Neural cell (in vitro differentiated cells): ENCODE measurements around the gene HERC3. TPM values are rescaled to one million over a fixed set of nuclear protein-coding genes. Genes with fewer than 3 reads are reported as not detected.

ENCODE experiments used
- H2AFZ ChIP-seq: fragments of 200-600, 300-800 bp; sonication (generic), shearing (Covaris generic); 2 replicates; pipeline ENCODE4 v1.6.0; 2014; ENCODE audit warnings: low read depth, mild to moderate bottlenecking, antibody characterized with exemption, low read length, moderate library complexity
- H3F3A ChIP-seq: fragments of 200-600 bp; shearing (Covaris generic); 2 replicates; pipeline ENCODE4 v1.6.1; 2016; ENCODE audit warnings: mild to moderate bottlenecking, moderate library complexity, mixed read lengths, antibody characterized with exemption, low read length; ENCODE audit not compliant: insufficient read depth, poor library complexity, severe bottlenecking
- H3K27ac ChIP-seq: fragments of 200-600, 300-800 bp; sonication (generic), shearing (Covaris generic); 2 replicates; pipeline ENCODE4 v1.5.1; 2014; ENCODE audit warnings: mild to moderate bottlenecking, low read length, moderate library complexity
- H3K27me3 ChIP-seq: fragments of 300-800, 200-600 bp; sonication (generic), shearing (Covaris generic); 2 replicates; pipeline ENCODE4 v1.6.0; 2014; ENCODE audit warnings: mild to moderate bottlenecking, low read depth, low read length, moderate library complexity; ENCODE audit not compliant: insufficient read depth
- H3K36me3 ChIP-seq: fragments of 300-800, 200-600 bp; sonication (generic), shearing (Covaris generic); 2 replicates; pipeline ENCODE4 v1.5.1; 2014; ENCODE audit warnings: mild to moderate bottlenecking, antibody characterized with exemption, low read length, moderate library complexity; ENCODE audit not compliant: insufficient read depth
- H3K4me2 ChIP-seq: fragments of 300-800, 200-600 bp; sonication (generic), shearing (Covaris generic); 2 replicates; pipeline ENCODE4 v1.6.0; 2014; ENCODE audit warnings: mild to moderate bottlenecking, low read length
- H3K4me3 ChIP-seq: fragments of 300-800, 200-600 bp; sonication (generic), shearing (Covaris generic); 2 replicates; pipeline ENCODE4 v1.5.1; 2014; ENCODE audit warnings: mild to moderate bottlenecking, low read length, moderate library complexity
- H3K79me2 ChIP-seq: fragments of 200-600 bp; shearing (Covaris generic); replicated peaks from 2 replicates; pipeline ENCODE4 v1.6.0; 2014; ENCODE audit warnings: mild to moderate bottlenecking, low read length, moderate library complexity; ENCODE audit not compliant: insufficient read depth
- H3K9ac ChIP-seq: fragments of 300-800, 200-600 bp; sonication (generic), shearing (Covaris generic); 2 replicates; pipeline ENCODE4 v1.6.1; 2016; ENCODE audit warnings: mild to moderate bottlenecking, low read length, mixed read lengths
- H3K9me2 ChIP-seq: fragments of 200-600 bp; shearing (Covaris generic); 2 replicates; pipeline ENCODE4 v1.6.1; 2016; ENCODE audit warnings: mild to moderate bottlenecking, low read length, mixed read lengths; ENCODE audit not compliant: insufficient read depth
- H3K9me3 ChIP-seq: fragments of 200-600, 300-800 bp; sonication (generic), shearing (Covaris generic); 2 replicates; pipeline ENCODE4 v1.6.1; 2016; ENCODE audit warnings: mild to moderate bottlenecking, mixed run types, low read length, moderate library complexity, mixed read lengths
- H4K20me1 ChIP-seq: fragments of 200-600 bp; shearing (Covaris generic); 2 replicates; pipeline ENCODE4 v1.6.1; 2016; ENCODE audit warnings: mild to moderate bottlenecking, mixed run types; ENCODE audit not compliant: insufficient read depth
- EP300 ChIP-seq: fragments of 450-650 bp; conservative IDR thresholded peaks from 2 replicates; pipeline ENCODE4 v1.6.1; 2014; ENCODE audit warnings: antibody characterized with exemption, mild to moderate bottlenecking, moderate library complexity; ENCODE audit not compliant: poor library complexity, severe bottlenecking
- EZH2 ChIP-seq: fragments of 200-600, 300-800 bp; shearing (Covaris generic), sonication (generic); IDR thresholded peaks from 2 replicates; pipeline ENCODE4 v1.6.1; 2014; ENCODE audit warnings: antibody characterized with exemption, low read length, borderline replicate concordance, mild to moderate bottlenecking; ENCODE audit not compliant: insufficient read depth, poor library complexity, severe bottlenecking
- MXI1 ChIP-seq: fragments of 450-650 bp; conservative IDR thresholded peaks from 2 replicates; pipeline ENCODE4 v1.6.1; 2014; ENCODE audit warnings: antibody characterized with exemption, mild to moderate bottlenecking; ENCODE audit not compliant: poor library complexity, severe bottlenecking
- POLR2AphosphoS5 ChIP-seq: IDR thresholded peaks from 2 replicates; pipeline ENCODE4 v1.6.1; 2012
- RAD21 ChIP-seq: fragments of 450-650 bp; conservative IDR thresholded peaks from 2 replicates; pipeline ENCODE4 v1.6.1; 2014; ENCODE audit warnings: antibody characterized with exemption, mild to moderate bottlenecking, moderate library complexity
- SMC3 ChIP-seq: fragments of 450-650 bp; conservative IDR thresholded peaks from 2 replicates; pipeline ENCODE4 v1.6.1; 2014; ENCODE audit warnings: antibody characterized with exemption, mild to moderate bottlenecking, moderate library complexity; ENCODE audit not compliant: poor library complexity
- TAF1 ChIP-seq: IDR thresholded peaks from 2 replicates; pipeline ENCODE4 v1.6.1; 2012; ENCODE audit warnings: low read depth
- polyA plus RNA-seq: library from polyadenylated mRNA; depleted of rRNA; stranded (reverse); fragments of >200 nt; gene quantifications from 2 replicates; pipeline ENCODE4 v1.2.3, GENCODE V29; 2014
- TF ChIP-seq, protein P1 (sequence below): fragments of 450-650 bp; IDR thresholded peaks from 2 replicates; pipeline ENCODE4 v1.5.1; 2014; ENCODE audit warnings: antibody characterized with exemption, mild to moderate bottlenecking, moderate library complexity; ENCODE audit not compliant: poor library complexity, severe bottlenecking
- TF ChIP-seq, protein P2 (sequence below): IDR thresholded peaks from 2 replicates; pipeline ENCODE4 v1.6.1; 2012; ENCODE audit warnings: borderline replicate concordance

Gene HERC3
- polyA plus RNA-seq, 1 donor from 2014 or later, result 49.2 TPM

DNA sequence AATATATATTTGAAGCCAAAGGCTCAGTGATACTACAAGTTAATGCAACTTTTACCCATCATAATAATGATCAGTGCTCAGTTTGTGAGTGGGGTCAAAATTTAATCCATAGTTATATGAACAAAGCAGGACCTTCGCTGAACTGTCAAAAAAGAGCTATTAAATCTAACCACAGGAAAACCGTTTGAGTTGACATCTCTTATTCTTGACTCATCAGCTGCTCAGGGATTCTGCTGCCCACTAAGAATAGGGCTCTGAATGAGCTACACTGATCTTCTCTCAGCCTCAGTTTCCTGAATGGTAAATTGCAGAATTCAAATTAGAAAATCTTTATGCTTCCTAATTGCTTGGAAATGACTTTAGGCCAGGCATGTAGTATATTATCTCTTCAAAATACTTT lies 150.3 kb downstream of the HERC3 start:
- Histone ChIP-seq H3K9me3 (no peaks in the 10 kb centered on the region), H3K79me2 (no peaks in the 10 kb centered on the region), H3K36me3 (no peaks in the 10 kb centered on the region), H3K9ac (no peak overlapping the region), H3F3A (no peaks in the 10 kb centered on the region), H4K20me1 (no peaks in the 10 kb centered on the region), H2AFZ (no peak overlapping the region), H3K9me2 (no peaks in the 10 kb centered on the region), H3K27me3 (no peaks in the 10 kb centered on the region), H3K4me2 (no peak overlapping the region), H3K4me3 (no peak overlapping the region), H3K27ac (no peak overlapping the region)
- TF ChIP-seq RAD21 (no peak), SMC3 (no peak), EP300 (no peak), POLR2AphosphoS5 (no peak), MXI1 (no peak), EZH2 (no peak), TAF1 (no peak)
- TF ChIP-seq, protein P1, sequence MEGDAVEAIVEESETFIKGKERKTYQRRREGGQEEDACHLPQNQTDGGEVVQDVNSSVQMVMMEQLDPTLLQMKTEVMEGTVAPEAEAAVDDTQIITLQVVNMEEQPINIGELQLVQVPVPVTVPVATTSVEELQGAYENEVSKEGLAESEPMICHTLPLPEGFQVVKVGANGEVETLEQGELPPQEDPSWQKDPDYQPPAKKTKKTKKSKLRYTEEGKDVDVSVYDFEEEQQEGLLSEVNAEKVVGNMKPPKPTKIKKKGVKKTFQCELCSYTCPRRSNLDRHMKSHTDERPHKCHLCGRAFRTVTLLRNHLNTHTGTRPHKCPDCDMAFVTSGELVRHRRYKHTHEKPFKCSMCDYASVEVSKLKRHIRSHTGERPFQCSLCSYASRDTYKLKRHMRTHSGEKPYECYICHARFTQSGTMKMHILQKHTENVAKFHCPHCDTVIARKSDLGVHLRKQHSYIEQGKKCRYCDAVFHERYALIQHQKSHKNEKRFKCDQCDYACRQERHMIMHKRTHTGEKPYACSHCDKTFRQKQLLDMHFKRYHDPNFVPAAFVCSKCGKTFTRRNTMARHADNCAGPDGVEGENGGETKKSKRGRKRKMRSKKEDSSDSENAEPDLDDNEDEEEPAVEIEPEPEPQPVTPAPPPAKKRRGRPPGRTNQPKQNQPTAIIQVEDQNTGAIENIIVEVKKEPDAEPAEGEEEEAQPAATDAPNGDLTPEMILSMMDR, result no peak
- TF ChIP-seq, protein P2, sequence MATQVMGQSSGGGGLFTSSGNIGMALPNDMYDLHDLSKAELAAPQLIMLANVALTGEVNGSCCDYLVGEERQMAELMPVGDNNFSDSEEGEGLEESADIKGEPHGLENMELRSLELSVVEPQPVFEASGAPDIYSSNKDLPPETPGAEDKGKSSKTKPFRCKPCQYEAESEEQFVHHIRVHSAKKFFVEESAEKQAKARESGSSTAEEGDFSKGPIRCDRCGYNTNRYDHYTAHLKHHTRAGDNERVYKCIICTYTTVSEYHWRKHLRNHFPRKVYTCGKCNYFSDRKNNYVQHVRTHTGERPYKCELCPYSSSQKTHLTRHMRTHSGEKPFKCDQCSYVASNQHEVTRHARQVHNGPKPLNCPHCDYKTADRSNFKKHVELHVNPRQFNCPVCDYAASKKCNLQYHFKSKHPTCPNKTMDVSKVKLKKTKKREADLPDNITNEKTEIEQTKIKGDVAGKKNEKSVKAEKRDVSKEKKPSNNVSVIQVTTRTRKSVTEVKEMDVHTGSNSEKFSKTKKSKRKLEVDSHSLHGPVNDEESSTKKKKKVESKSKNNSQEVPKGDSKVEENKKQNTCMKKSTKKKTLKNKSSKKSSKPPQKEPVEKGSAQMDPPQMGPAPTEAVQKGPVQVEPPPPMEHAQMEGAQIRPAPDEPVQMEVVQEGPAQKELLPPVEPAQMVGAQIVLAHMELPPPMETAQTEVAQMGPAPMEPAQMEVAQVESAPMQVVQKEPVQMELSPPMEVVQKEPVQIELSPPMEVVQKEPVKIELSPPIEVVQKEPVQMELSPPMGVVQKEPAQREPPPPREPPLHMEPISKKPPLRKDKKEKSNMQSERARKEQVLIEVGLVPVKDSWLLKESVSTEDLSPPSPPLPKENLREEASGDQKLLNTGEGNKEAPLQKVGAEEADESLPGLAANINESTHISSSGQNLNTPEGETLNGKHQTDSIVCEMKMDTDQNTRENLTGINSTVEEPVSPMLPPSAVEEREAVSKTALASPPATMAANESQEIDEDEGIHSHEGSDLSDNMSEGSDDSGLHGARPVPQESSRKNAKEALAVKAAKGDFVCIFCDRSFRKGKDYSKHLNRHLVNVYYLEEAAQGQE, result no peak

DNA sequence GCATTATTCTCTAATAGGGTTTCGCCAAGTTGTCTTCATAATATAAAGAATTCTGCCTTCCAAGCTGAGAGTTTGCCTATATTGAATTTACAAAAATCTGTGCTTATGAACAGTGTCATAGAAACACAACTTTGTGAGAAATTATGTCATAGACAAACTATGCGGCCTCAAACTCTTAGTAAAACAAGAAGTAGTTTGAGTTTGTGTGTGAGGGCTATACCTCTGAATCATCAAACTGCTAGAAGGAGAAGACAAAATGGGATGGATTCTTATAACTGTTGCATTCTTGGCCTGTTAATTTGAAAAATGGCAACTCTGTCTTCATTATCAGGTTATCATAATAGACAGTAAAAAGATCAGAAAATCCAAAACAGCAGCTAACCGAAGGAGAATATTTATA lies 151.4 kb downstream of the HERC3 start:
- H3K27me3 ChIP-seq, result no peaks in the 10 kb centered on the region
- no peak overlapping the region for H3K27ac ChIP-seq
- H3K9me2 ChIP-seq, result no peaks in the 10 kb centered on the region
- H2AFZ ChIP-seq, result no peak overlapping the region
- no peak overlapping the region for H3K4me3 ChIP-seq
- H3K9ac ChIP-seq, result no peak overlapping the region
- H3K36me3 ChIP-seq, result no peaks in the 10 kb centered on the region
- TF ChIP-seq EP300 (no peak), EZH2 (no peak), TAF1 (no peak), MXI1 (no peak), POLR2AphosphoS5 (no peak), SMC3 (no peak), RAD21 (no peak)
- TF ChIP-seq, protein P1, result no peak
- TF ChIP-seq, protein P2, result no peak
- H3K9me3 ChIP-seq, result no peaks in the 10 kb centered on the region
- H3F3A ChIP-seq, result no peaks in the 10 kb centered on the region
- no peaks in the 10 kb centered on the region for H4K20me1 ChIP-seq
- no peak overlapping the region for H3K4me2 ChIP-seq
- H3K79me2 ChIP-seq, result no peaks in the 10 kb centered on the region
